ENCODE measurements around the gene TEX35.
A peak's percentile ranks its signal among the peaks of the same experiment; 100 is the strongest.
"Not testable (repeated sequence)": the region's sequence is repeated elsewhere in the genome, so short reads cannot be mapped to it uniquely, and the experiment has no call there.

Gene TEX35

GRCh38 chr1:178495741-178496409 lies 17.0 kb upstream of the TEX35 start:
- no peak for DNase-seq

GRCh38 chr1:178496410-178497135 lies 16.3 kb upstream of the TEX35 start, which contains the start of gene CLEC20A:
CLEC20A (minus strand) TSS chr1:178496964; CDS start chr1:178496939, 25 bp downstream.
- DNase-seq: no peak

- DNase-seq: no peak
These were observed 14.9 kb upstream of the TEX35 start for GRCh38 chr1:178497903-178498478.

GRCh38 chr1:178498896-178499675 lies 13.8 kb upstream of the TEX35 start:
- DNase-seq: no peak

- DNase-seq: no peak
These were observed 12.7 kb upstream of the TEX35 start for GRCh38 chr1:178500091-178500770.

- DNase-seq: no peak
These were observed 11.9 kb upstream of the TEX35 start for GRCh38 chr1:178500936-178501554.

GRCh38 chr1:178501705-178502329 lies 11.1 kb upstream of the TEX35 start:
- peak; percentile 23 for DNase-seq

GRCh38 chr1:178502330-178502714 lies 10.6 kb upstream of the TEX35 start:
- DNase-seq: no peak

GRCh38 chr1:178502856-178503255 lies 10.1 kb upstream of the TEX35 start:
- DNase-seq: no peak

GRCh38 chr1:178503316-178503715 lies 9.6 kb upstream of the TEX35 start:
- DNase-seq: not testable (repeated sequence)

- DNase-seq: no peak
These were observed 9.1 kb upstream of the TEX35 start for GRCh38 chr1:178503849-178504248.

- no peak for DNase-seq
These were observed 8.6 kb upstream of the TEX35 start for GRCh38 chr1:178504286-178504685.

GRCh38 chr1:178506177-178506576 lies 6.7 kb upstream of the TEX35 start:
- DNase-seq: no peak

GRCh38 chr1:178506669-178507068 lies 6.2 kb upstream of the TEX35 start:
- no peak for DNase-seq

GRCh38 chr1:178509414-178510007 lies 3.4 kb upstream of the TEX35 start:
- no peak for DNase-seq

GRCh38 chr1:178510155-178510554 lies 2.8 kb upstream of the TEX35 start:
- DNase-seq: no peak

- peak; percentile 32 for DNase-seq
These were observed 522 bp downstream of the TEX35 start for GRCh38 chr1:178513278-178513983.

- no peak for DNase-seq
These were observed 3.2 kb downstream of the TEX35 start for GRCh38 chr1:178516110-178516509.

GRCh38 chr1:178518894-178519293 lies 6.0 kb downstream of the TEX35 start:
- DNase-seq: no peak

- DNase-seq: no peak
These were observed 7.9 kb downstream of the TEX35 start for GRCh38 chr1:178520803-178521202.

- DNase-seq: no peak
These were observed 8.3 kb downstream of the TEX35 start for GRCh38 chr1:178521241-178521640.
